Endodermal cell (in vitro differentiated cells): ENCODE measurements around the gene STARD13. TPM values are rescaled to one million over a fixed set of nuclear protein-coding genes. Genes with fewer than 3 reads are reported as not detected.

Experiments
- DNase-seq: peaks from one replicate; pipeline ENCODE4 v3.0.0-alpha.2; 2017
- H3K27ac ChIP-seq: 2 replicates; pipeline ENCODE4 v1.5.1; 2013; ENCODE audit warnings: mild to moderate bottlenecking, low read depth, low read length, moderate library complexity
- H3K27me3 ChIP-seq: 2 replicates; pipeline ENCODE4 v1.6.1; 2013; ENCODE audit warnings: mild to moderate bottlenecking, low read length, moderate library complexity; ENCODE audit not compliant: insufficient read depth, control insufficient read depth, poor library complexity, severe bottlenecking
- H3K36me3 ChIP-seq: 2 replicates; pipeline ENCODE4 v1.7.0; 2013; ENCODE audit warnings: mild to moderate bottlenecking, low read length, moderate library complexity; ENCODE audit not compliant: control insufficient read depth, insufficient read depth
- H3K4me1 ChIP-seq: one replicate; pipeline ENCODE4 v1.7.0; 2013; ENCODE audit warnings: low read length; ENCODE audit not compliant: control insufficient read depth, insufficient read depth
- H3K4me3 ChIP-seq: 2 replicates; pipeline ENCODE4 v1.5.1; 2013; ENCODE audit warnings: mild to moderate bottlenecking, low read length, moderate library complexity
- H3K9ac ChIP-seq: 2 replicates; pipeline ENCODE4 v1.6.1; 2013; ENCODE audit warnings: mild to moderate bottlenecking, low read length, moderate library complexity; ENCODE audit not compliant: poor library complexity, severe bottlenecking; ENCODE audit errors: extremely low read depth
- H3K9me3 ChIP-seq: 2 replicates; pipeline ENCODE4 v1.6.1; 2013; ENCODE audit warnings: mild to moderate bottlenecking, low read length, moderate library complexity; ENCODE audit not compliant: control insufficient read depth
- H3K27ac Mint-ChIP-seq: 2 replicates; pipeline ENCODE4 v1.8.0; 2020; ENCODE audit warnings: mixed read lengths
- H3K27me3 Mint-ChIP-seq: 2 replicates; pipeline ENCODE4 v1.8.0; 2021; ENCODE audit warnings: mild to moderate bottlenecking, mixed read lengths; ENCODE audit not compliant: insufficient read depth
- H3K36me3 Mint-ChIP-seq: 2 replicates; pipeline ENCODE4 v1.8.0; 2020; ENCODE audit warnings: low read depth, mixed read lengths
- H3K4me1 Mint-ChIP-seq: 2 replicates; pipeline ENCODE4 v1.8.0; 2020; ENCODE audit warnings: mixed read lengths
- H3K4me3 Mint-ChIP-seq: 2 replicates; pipeline ENCODE4 v1.8.0; 2020; ENCODE audit warnings: mild to moderate bottlenecking, moderate library complexity, mixed read lengths
- H3K9me3 Mint-ChIP-seq: 2 replicates; pipeline ENCODE4 v1.8.0; 2020; ENCODE audit warnings: mild to moderate bottlenecking, mixed read lengths
- CTCF ChIP-seq: fragments of 200-600 bp; sonication (generic); conservative IDR thresholded peaks from 2 replicates; pipeline ENCODE4 v1.5.0; 2021; ENCODE audit warnings: antibody characterized with exemption, mild to moderate bottlenecking
- WGBS, 2 experiments: methylation state at CpG; one replicate each; pipeline versions ENCODE4 v1.1.5 to v1.1.7; 2013; ENCODE audit warnings: missing lambda C conversion rate in 2 of 2, mixed read lengths in 1 of 2; ENCODE audit not compliant: insufficient coverage in 1 of 2, insufficient read length in 1 of 2; 5-methylcytosine and 5-hydroxymethylcytosine counted together
- total RNA-seq, 2 donors: library from RNA; stranded (reverse); fragmentation: NEBNext Ultra II Directional in 1 of 2; extraction: Animal tissue kit (Norgen Biotek cat#: 25700) in 1 of 2; gene quantifications; 2 replicates in 1 of 2; 3 replicates in 1 of 2; pipeline ENCODE4 v1.2.1, GENCODE V29; 2021

The STARD13 gene
- total RNA-seq, 2 donors from 2014 or later, result 2.5 to 3.7 TPM

- Mint-ChIP-seq H3K9me3 (no peaks in the 10 kb centered on the region), H3K36me3 (no peaks in the 10 kb centered on the region), H3K27me3 (no peaks in the 10 kb centered on the region), H3K27ac (no peak overlapping the region), H3K4me1 (peaks cover 40% of the 10 kb centered on the region), H3K4me3 (no peak overlapping the region)
- H3K4me3 ChIP-seq, result no peak overlapping the region
- H3K27me3 ChIP-seq, result no peaks in the 10 kb centered on the region
- H3K9me3 ChIP-seq, result no peaks in the 10 kb centered on the region
- no peak for DNase-seq
- TF ChIP-seq CTCF, result no peak
- no peaks in the 10 kb centered on the region for H3K36me3 ChIP-seq
- 94 to 96% methylated on average over 8 of the region's 8 CpGs for WGBS, 2 experiments
- peaks cover 18% of the 10 kb centered on the region for H3K4me1 ChIP-seq
- H3K27ac ChIP-seq, result no peak overlapping the region
- no peak overlapping the region for H3K9ac ChIP-seq
These were observed 82.8 kb downstream of the STARD13 start for GRCh38 chr13:33202644-33203169.

- no peak for TF ChIP-seq CTCF
- no peaks in the 10 kb centered on the region for H3K9me3 Mint-ChIP-seq
- Histone ChIP-seq H3K9me3 (no peaks in the 10 kb centered on the region), H3K4me1 (peaks cover 9% of the 10 kb centered on the region), H3K36me3 (no peaks in the 10 kb centered on the region), H3K4me3 (no peak overlapping the region), H3K9ac (no peak overlapping the region), H3K27me3 (no peaks in the 10 kb centered on the region), H3K27ac (no peak overlapping the region)
- H3K4me3 Mint-ChIP-seq, result no peak overlapping the region
- no peak overlapping the region for H3K27ac Mint-ChIP-seq
- H3K27me3 Mint-ChIP-seq, result no peaks in the 10 kb centered on the region
- WGBS, 2 experiments, result 91 to 100% methylated on average over 1 of the region's 1 CpG
- H3K4me1 Mint-ChIP-seq, result peaks cover 40% of the 10 kb centered on the region
- DNase-seq, result no peak
- H3K36me3 Mint-ChIP-seq, result no peaks in the 10 kb centered on the region
These were observed 83.9 kb downstream of the STARD13 start for GRCh38 chr13:33201659-33202058.

- Histone ChIP-seq H3K9ac (no peak overlapping the region), H3K4me3 (no peak overlapping the region), H3K9me3 (no peaks in the 10 kb centered on the region), H3K27me3 (no peaks in the 10 kb centered on the region), H3K27ac (no peak overlapping the region), H3K36me3 (no peaks in the 10 kb centered on the region), H3K4me1 (peaks cover 15% of the 10 kb centered on the region)
- no peak for DNase-seq
- Mint-ChIP-seq H3K9me3 (no peaks in the 10 kb centered on the region), H3K4me1 (peaks cover 45% of the 10 kb centered on the region), H3K4me3 (no peak overlapping the region), H3K27ac (no peak overlapping the region), H3K27me3 (no peaks in the 10 kb centered on the region), H3K36me3 (no peaks in the 10 kb centered on the region)
- no peak for TF ChIP-seq CTCF
- WGBS, 2 experiments, result 88 to 100% methylated on average over 1 to 2 of the region's 2 CpGs
These were observed 86.2 kb downstream of the STARD13 start for GRCh38 chr13:33199289-33199850.
